Measurements from ENCODE around the gene PPP1R15B.
A peak's percentile ranks its signal among the peaks of the same experiment; 100 is the strongest.

PPP1R15B gene

DNA sequence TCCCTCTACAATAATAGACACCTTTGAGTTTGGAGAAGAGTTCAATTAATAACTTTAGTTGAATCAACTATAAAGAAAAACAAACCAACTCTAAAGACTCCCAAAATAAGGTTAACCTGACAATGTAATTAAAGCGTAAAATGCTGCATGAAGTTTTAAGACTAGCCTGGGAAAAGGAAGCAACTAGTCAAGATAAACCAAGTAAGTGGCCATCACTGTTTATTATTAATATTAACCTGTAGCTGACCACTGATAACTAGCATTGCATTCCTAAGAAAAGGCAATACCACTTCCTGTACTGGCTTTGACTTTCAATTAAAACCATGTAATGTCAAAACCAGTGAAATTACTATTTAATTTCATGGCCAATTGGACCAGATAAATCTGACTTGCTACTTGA is 3.0 kb downstream of the PPP1R15B start:
- no peak for DNase-seq (ENCODE audit: low read depth in 2 of 2)
- TF ChIP-seq, protein P1, sequence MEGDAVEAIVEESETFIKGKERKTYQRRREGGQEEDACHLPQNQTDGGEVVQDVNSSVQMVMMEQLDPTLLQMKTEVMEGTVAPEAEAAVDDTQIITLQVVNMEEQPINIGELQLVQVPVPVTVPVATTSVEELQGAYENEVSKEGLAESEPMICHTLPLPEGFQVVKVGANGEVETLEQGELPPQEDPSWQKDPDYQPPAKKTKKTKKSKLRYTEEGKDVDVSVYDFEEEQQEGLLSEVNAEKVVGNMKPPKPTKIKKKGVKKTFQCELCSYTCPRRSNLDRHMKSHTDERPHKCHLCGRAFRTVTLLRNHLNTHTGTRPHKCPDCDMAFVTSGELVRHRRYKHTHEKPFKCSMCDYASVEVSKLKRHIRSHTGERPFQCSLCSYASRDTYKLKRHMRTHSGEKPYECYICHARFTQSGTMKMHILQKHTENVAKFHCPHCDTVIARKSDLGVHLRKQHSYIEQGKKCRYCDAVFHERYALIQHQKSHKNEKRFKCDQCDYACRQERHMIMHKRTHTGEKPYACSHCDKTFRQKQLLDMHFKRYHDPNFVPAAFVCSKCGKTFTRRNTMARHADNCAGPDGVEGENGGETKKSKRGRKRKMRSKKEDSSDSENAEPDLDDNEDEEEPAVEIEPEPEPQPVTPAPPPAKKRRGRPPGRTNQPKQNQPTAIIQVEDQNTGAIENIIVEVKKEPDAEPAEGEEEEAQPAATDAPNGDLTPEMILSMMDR (IDR thresholded peaks at IDR 0.05; ENCODE audit: low read depth, low read length) = no peak

DNA sequence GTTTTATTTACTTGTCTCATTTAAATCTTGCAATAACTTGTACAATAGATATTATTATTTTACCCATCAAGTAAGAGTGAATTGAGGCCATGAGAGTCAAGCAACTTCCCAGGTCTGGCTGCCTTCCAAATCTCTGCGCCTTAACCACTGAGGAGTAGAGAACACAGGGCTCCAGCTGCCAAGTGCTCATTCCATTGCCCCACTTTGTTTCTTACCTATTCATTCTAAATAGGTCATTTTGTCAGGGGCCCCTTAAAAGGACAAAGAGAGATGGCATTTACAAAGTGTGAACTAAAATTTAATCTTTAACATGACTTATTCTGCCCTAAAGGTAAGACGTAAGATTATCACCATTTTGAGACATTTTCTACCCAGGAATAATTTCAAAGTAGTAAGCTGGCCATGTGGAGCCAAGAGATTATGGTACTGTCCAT is 3.5 kb downstream of the PPP1R15B start:
- TF ChIP-seq, protein P1 (IDR thresholded peaks at IDR 0.05; ENCODE audit: low read depth, low read length) = no peak
- peak; percentile 78 to 81 for DNase-seq (ENCODE audit: low read depth in 2 of 2)
- H3K4me3 ChIP-seq (replicated peaks in 1 of 2; ENCODE audit: low read depth in 2 of 2, low read length in 2 of 2) = peak overlapping the region; percentile 77 to 97

More for the DNA sequence above, 3.0 kb downstream of the PPP1R15B start:
- H3K4me3 ChIP-seq (replicated peaks in 1 of 2; ENCODE audit: low read depth in 2 of 2, low read length in 2 of 2) = peak overlapping the region; percentile 77 to 97

- DNase-seq (ENCODE audit: low read depth in 2 of 2) = no peak
- H3K4me3 ChIP-seq (replicated peaks in 1 of 2; ENCODE audit: low read depth in 2 of 2, low read length in 2 of 2) = peak overlapping the region; percentile 77 to 97
- TF ChIP-seq, protein P1 (IDR thresholded peaks at IDR 0.05; ENCODE audit: low read depth, low read length) = no peak
These were observed 4.2 kb downstream of the PPP1R15B start for GRCh38 chr1:204407295-204407971.

GRCh38 chr1:204406621-204407020 is 5.0 kb downstream of the PPP1R15B start:
- TF ChIP-seq, protein P1 (IDR thresholded peaks at IDR 0.05; ENCODE audit: low read depth, low read length) = no peak
- peak overlapping the region; percentile 77 to 97 for H3K4me3 ChIP-seq (replicated peaks in 1 of 2; ENCODE audit: low read depth in 2 of 2, low read length in 2 of 2)
- DNase-seq (ENCODE audit: low read depth in 2 of 2) = no peak

DNA sequence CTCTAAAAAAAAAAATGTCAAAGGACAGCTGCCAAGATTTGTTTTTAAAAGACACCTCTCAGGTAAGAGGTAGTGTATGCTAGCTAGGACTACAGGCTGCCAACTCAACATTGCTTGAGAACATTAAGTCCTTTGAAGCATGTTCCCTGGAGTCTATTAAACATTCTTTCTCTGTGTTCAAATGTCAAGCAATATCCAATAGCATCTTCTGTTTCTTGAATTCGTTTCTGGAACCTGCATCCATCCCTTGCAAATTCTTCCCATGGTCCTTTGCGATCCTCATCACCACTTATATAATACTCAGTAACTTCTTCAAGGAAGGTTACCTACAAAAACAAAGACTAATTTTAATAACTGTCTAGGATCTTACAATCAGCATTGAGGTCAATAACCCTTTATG is 5.6 kb downstream of the PPP1R15B start:
- peak overlapping the region in 1 of 2 donors; percentile 77 for H3K4me3 ChIP-seq (replicated peaks in 1 of 2; ENCODE audit: low read depth in 2 of 2, low read length in 2 of 2)
- DNase-seq (ENCODE audit: low read depth in 2 of 2) = peak in 1 of 2 donors; percentile 10
- TF ChIP-seq, protein P1 (IDR thresholded peaks at IDR 0.05; ENCODE audit: low read depth, low read length) = no peak

GRCh38 chr1:204404629-204405028 is 7.0 kb downstream of the PPP1R15B start:
- no peak for DNase-seq (ENCODE audit: low read depth in 2 of 2)
- TF ChIP-seq, protein P1 (IDR thresholded peaks at IDR 0.05; ENCODE audit: low read depth, low read length) = no peak
- H3K4me3 ChIP-seq (replicated peaks in 1 of 2; ENCODE audit: low read depth in 2 of 2, low read length in 2 of 2) = no peak overlapping the region
